Lower lobe of right lung (tissue), 2 donors: ENCODE data around the gene PRND. TPM values are rescaled to one million over a fixed set of nuclear protein-coding genes. Genes with fewer than 3 reads are reported as not detected.

Experiments used
- ATAC-seq, 2 donors: fragments of 200-7000 bp; cut with Tn5 transposase; one replicate each; pipeline ENCODE4 v1.9.1; 2020 to 2022; ENCODE audit warnings: mild to moderate bottlenecking in 2 of 2, moderate library complexity in 2 of 2
- DNase-seq: peaks from one replicate; pipeline ENCODE4 v3.0.0-alpha.2; 2020
- H3K27ac ChIP-seq: fragments of 200-600 bp; one replicate; pipeline ENCODE4 v1.8.0; 2022
- H3K27me3 ChIP-seq: fragments of 200-600 bp; one replicate; pipeline ENCODE4 v1.8.0; 2022; ENCODE audit warnings: low read depth
- H3K36me3 ChIP-seq: fragments of 200-600 bp; one replicate; pipeline ENCODE4 v1.8.0; 2022; ENCODE audit warnings: mild to moderate bottlenecking
- H3K4me1 ChIP-seq: fragments of 200-600 bp; one replicate; pipeline ENCODE4 v1.8.0; 2022
- H3K4me3 ChIP-seq: fragments of 200-600 bp; one replicate; pipeline ENCODE4 v1.8.0; 2022; ENCODE audit warnings: mild to moderate bottlenecking
- H3K9me3 ChIP-seq: fragments of 200-600 bp; one replicate; pipeline ENCODE4 v1.8.0; 2022
- CTCF ChIP-seq: fragments of 200-600 bp; IDR thresholded peaks from one replicate; pipeline ENCODE4 v1.8.0; 2022; ENCODE audit warnings: antibody characterized with exemption, mild to moderate bottlenecking
- intact Hi-C: fragments of 100-400 bp; cut with DNase I; formaldehyde crosslinking; loops from one replicate; pipeline ENCODE4 v1.11.0; 2022
- long read RNA-seq: library from polyadenylated mRNA; unstranded; transcript quantifications from one replicate; pipeline ENCODE4 v2.0.0, GENCODE V29; 2021
- total RNA-seq: library from RNA; stranded (reverse); fragmentation: NEBNext Ultra II Directional; extraction: Animal tissue kit (Norgen Biotek cat#: 25700); gene quantifications from one replicate; pipeline ENCODE4 v1.2.1, GENCODE V29; 2021
- donor health status: DM: no; HTN: yes; CAD: no; lungs with severe emphysema.

PRND gene
- not detected for total RNA-seq
- long read RNA-seq = 0 reads

- DNase-seq = no peak
- Histone ChIP-seq H3K4me1 (peaks cover 16% of the 10 kb centered on the region), H3K9me3 (no peaks in the 10 kb centered on the region), H3K27ac (peak within 1 kb of the TSS; percentile 75), H3K27me3 (no peaks in the 10 kb centered on the region), H3K4me3 (no peak within 1 kb of the TSS), H3K36me3 (no peaks in the 10 kb centered on the region)
- no peak for TF ChIP-seq CTCF
- intact Hi-C loops = loop anchor here (5.0 kb wide), 1 partner anchor 114 kb away; no protein-coding TSS in a partner anchor
- no peak for ATAC-seq
Measured at GRCh38 chr20:4721719-4722118, at the start of gene PRND. TSS of gene PRND (plus strand) at chr20:4721909. CDS start at chr20:4724552, 2,643 bp downstream.

- intact Hi-C loops = no loop called here
- no peak overlapping the region for H3K4me3 ChIP-seq
- no peak overlapping the region for H3K27ac ChIP-seq
- no peak for TF ChIP-seq CTCF
- ATAC-seq (no peak), DNase-seq (no peak)
- no peaks in the 10 kb centered on the region for H3K36me3 ChIP-seq
- no peaks in the 10 kb centered on the region for H3K27me3 ChIP-seq
- no peaks in the 10 kb centered on the region for H3K4me1 ChIP-seq
- H3K9me3 ChIP-seq = no peaks in the 10 kb centered on the region
Measured at GRCh38 chr20:4672948-4673347, 48.8 kb upstream of the PRND start.

GRCh38 chr20:4673371-4674001, 48.2 kb upstream of the PRND start:
- Histone ChIP-seq H3K9me3 (no peaks in the 10 kb centered on the region), H3K27me3 (no peaks in the 10 kb centered on the region), H3K36me3 (no peaks in the 10 kb centered on the region), H3K27ac (no peak overlapping the region), H3K4me1 (no peaks in the 10 kb centered on the region), H3K4me3 (no peak overlapping the region)
- intact Hi-C loops = no loop called here
- DNase-seq (no peak), ATAC-seq (no peak)
- TF ChIP-seq CTCF = no peak

- H3K9me3 ChIP-seq = no peaks in the 10 kb centered on the region
- H3K4me1 ChIP-seq = no peaks in the 10 kb centered on the region
- H3K27me3 ChIP-seq = no peaks in the 10 kb centered on the region
- DNase-seq (no peak), ATAC-seq (no peak)
- TF ChIP-seq CTCF = no peak
- intact Hi-C loops = no loop called here
- no peak overlapping the region for H3K4me3 ChIP-seq
- no peak overlapping the region for H3K27ac ChIP-seq
- H3K36me3 ChIP-seq = no peaks in the 10 kb centered on the region
Measured at GRCh38 chr20:4674672-4675071, 47.0 kb upstream of the PRND start.

- Histone ChIP-seq H3K9me3 (no peaks in the 10 kb centered on the region), H3K4me1 (no peaks in the 10 kb centered on the region), H3K36me3 (no peaks in the 10 kb centered on the region), H3K4me3 (no peak overlapping the region), H3K27me3 (no peaks in the 10 kb centered on the region), H3K27ac (no peak overlapping the region)
- no peak for TF ChIP-seq CTCF
- intact Hi-C loops = no loop called here
- ATAC-seq (no peak), DNase-seq (no peak)
Measured at GRCh38 chr20:4677846-4678245, 43.9 kb upstream of the PRND start.
